SK-N-SH treated with all-trans-retinoic acid at 6 μM for 48 hours (cell line): ENCODE measurements around the gene USP15.

Experiments used
- ATAC-seq: fragments of 200-7000 bp; cut with Tn5 transposase; 3 replicates; pipeline ENCODE4 v1.9.1; 2020; ENCODE audit warnings: mild to moderate bottlenecking, moderate library complexity
- ARNTL ChIP-seq: fragments of 450-650 bp; formaldehyde crosslinking; IDR thresholded peaks from 2 replicates; pipeline ENCODE4 v1.5.0; 2020; ENCODE audit warnings: low read depth, mild to moderate bottlenecking, moderate library complexity, borderline replicate concordance
- BACH2 ChIP-seq: fragments of 250-450 bp; sonication (Bioruptor Pico); IDR thresholded peaks from 2 replicates; pipeline ENCODE4 v1.9.0; 2021; ENCODE audit warnings: mild to moderate bottlenecking, borderline replicate concordance
- CSDC2 ChIP-seq: fragments of 250-450 bp; sonication (Bioruptor Pico); IDR thresholded peaks from 2 replicates; pipeline ENCODE4 v1.5.0; 2020; ENCODE audit warnings: mild to moderate bottlenecking, moderate library complexity
- ESRRG ChIP-seq: fragments of 250-450 bp; sonication (Bioruptor Pico); IDR thresholded peaks from 2 replicates; pipeline ENCODE4 v1.6.1; 2021; ENCODE audit warnings: mild to moderate bottlenecking
- GLIS3 ChIP-seq: fragments of 250-450 bp; sonication (Bioruptor Pico); IDR thresholded peaks from 2 replicates; pipeline ENCODE4 v1.5.0; 2020; ENCODE audit warnings: mild to moderate bottlenecking, moderate library complexity
- ISL1 ChIP-seq: fragments of 250-450 bp; sonication (Bioruptor Pico); IDR thresholded peaks from 2 replicates; pipeline ENCODE4 v2.1.2; 2022; ENCODE audit warnings: mild to moderate bottlenecking, moderate library complexity
- OSR1 ChIP-seq: fragments of 250-450 bp; sonication (Bioruptor Pico); IDR thresholded peaks from 2 replicates; pipeline ENCODE4 v1.8.0; 2022; ENCODE audit warnings: moderate library complexity, mild to moderate bottlenecking, inconsistent platforms
- POU6F1 ChIP-seq: fragments of 250-450 bp; sonication (Bioruptor Pico); IDR thresholded peaks from 2 replicates; pipeline ENCODE4 v1.8.0; 2021; ENCODE audit warnings: low read depth, mild to moderate bottlenecking, moderate library complexity, borderline replicate concordance
- PPARA ChIP-seq: fragments of 250-450 bp; sonication (Bioruptor Pico); IDR thresholded peaks from 2 replicates; pipeline ENCODE4 v1.5.0; 2020; ENCODE audit warnings: mild to moderate bottlenecking, borderline replicate concordance
- RARB ChIP-seq: fragments of 250-450 bp; sonication (Bioruptor Pico); IDR thresholded peaks from 2 replicates; pipeline ENCODE4 v1.8.0; 2021; ENCODE audit warnings: mild to moderate bottlenecking, moderate library complexity
- SNAI2 ChIP-seq: fragments of 250-450 bp; sonication (Bioruptor Pico); IDR thresholded peaks from 2 replicates; pipeline ENCODE4 v1.5.0; 2020; ENCODE audit warnings: mild to moderate bottlenecking, moderate library complexity
- TCF4 ChIP-seq: fragments of 250-450 bp; sonication (Bioruptor Pico); IDR thresholded peaks from 2 replicates; pipeline ENCODE4 v1.8.0; 2021; ENCODE audit warnings: mild to moderate bottlenecking, moderate library complexity, borderline replicate concordance
- TOX ChIP-seq: fragments of 250-450 bp; sonication (Bioruptor Pico); IDR thresholded peaks from 2 replicates; pipeline ENCODE4 v1.8.0; 2021; ENCODE audit warnings: mild to moderate bottlenecking, moderate library complexity, borderline replicate concordance
- ZFP3 ChIP-seq: fragments of 250-450 bp; sonication (Bioruptor Pico); IDR thresholded peaks from 2 replicates; pipeline ENCODE4 v1.5.0; 2020; ENCODE audit warnings: mild to moderate bottlenecking, moderate library complexity
- ZFP30 ChIP-seq: fragments of 450-650 bp; formaldehyde crosslinking; IDR thresholded peaks from 2 replicates; pipeline ENCODE4 v1.5.0; 2022; ENCODE audit warnings: mild to moderate bottlenecking, moderate library complexity
- ZNF565 ChIP-seq: fragments of 450-650 bp; formaldehyde crosslinking; conservative IDR thresholded peaks from 2 replicates; pipeline ENCODE4 v1.5.0; 2020; ENCODE audit warnings: low read depth, mild to moderate bottlenecking, moderate library complexity
- ZNF70 ChIP-seq: fragments of 450-650 bp; formaldehyde crosslinking; IDR thresholded peaks from 2 replicates; pipeline ENCODE4 v1.5.0; 2020; ENCODE audit warnings: mild to moderate bottlenecking, moderate library complexity
- ZNF8 ChIP-seq: fragments of 450-650 bp; formaldehyde crosslinking; IDR thresholded peaks from 2 replicates; pipeline ENCODE4 v1.5.0; 2020; ENCODE audit warnings: mild to moderate bottlenecking, moderate library complexity
- TF ChIP-seq, protein P1 (sequence below): fragments of 250-450 bp; sonication (Bioruptor Pico); IDR thresholded peaks from 2 replicates; pipeline ENCODE4 v1.5.1; 2021; ENCODE audit warnings: mild to moderate bottlenecking, moderate library complexity
- TF ChIP-seq, protein P2 (sequence below): fragments of 250-450 bp; sonication (Bioruptor Pico); IDR thresholded peaks from 2 replicates; pipeline ENCODE4 v1.8.0; 2020; ENCODE audit warnings: mild to moderate bottlenecking, moderate library complexity, borderline replicate concordance
- TF ChIP-seq, protein P3 (sequence below): fragments of 250-450 bp; sonication (Bioruptor Pico); IDR thresholded peaks from 2 replicates; pipeline ENCODE4 v1.5.0; 2020; ENCODE audit warnings: mild to moderate bottlenecking, moderate library complexity

USP15 gene

DNA sequence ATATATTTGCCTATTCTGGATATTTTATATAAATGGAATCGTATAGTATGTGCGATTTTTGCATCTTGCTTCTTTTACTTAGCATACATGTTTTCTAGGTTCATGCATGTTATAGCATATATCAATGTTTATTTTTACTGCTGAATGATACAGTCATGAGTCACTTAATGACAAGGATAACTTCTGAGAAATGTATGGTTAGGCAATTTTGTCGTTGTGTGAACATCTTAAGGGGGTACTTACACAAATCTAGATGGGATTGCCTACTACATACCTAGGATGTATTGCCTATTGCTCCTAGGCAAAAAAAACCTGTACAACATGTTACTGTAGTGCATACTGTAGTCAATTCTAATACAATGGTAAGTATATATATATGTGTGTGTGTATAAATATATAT, 8.8 kb downstream of the USP15 start:
- TF ChIP-seq ZNF8 (CRISPR knock-in tag) (no peak), PPARA (CRISPR knock-in tag) (no peak), ISL1 (no peak), TCF4 (no peak), BACH2 (CRISPR knock-in tag) (no peak), CSDC2 (CRISPR knock-in tag) (no peak), TOX (CRISPR knock-in tag) (no peak), RARB (CRISPR knock-in tag) (no peak), GLIS3 (CRISPR knock-in tag) (no peak), ZNF70 (no peak), SNAI2 (CRISPR knock-in tag) (no peak), OSR1 (CRISPR knock-in tag) (no peak), ZFP3 (CRISPR knock-in tag) (no peak)
- TF ChIP-seq, protein P1, sequence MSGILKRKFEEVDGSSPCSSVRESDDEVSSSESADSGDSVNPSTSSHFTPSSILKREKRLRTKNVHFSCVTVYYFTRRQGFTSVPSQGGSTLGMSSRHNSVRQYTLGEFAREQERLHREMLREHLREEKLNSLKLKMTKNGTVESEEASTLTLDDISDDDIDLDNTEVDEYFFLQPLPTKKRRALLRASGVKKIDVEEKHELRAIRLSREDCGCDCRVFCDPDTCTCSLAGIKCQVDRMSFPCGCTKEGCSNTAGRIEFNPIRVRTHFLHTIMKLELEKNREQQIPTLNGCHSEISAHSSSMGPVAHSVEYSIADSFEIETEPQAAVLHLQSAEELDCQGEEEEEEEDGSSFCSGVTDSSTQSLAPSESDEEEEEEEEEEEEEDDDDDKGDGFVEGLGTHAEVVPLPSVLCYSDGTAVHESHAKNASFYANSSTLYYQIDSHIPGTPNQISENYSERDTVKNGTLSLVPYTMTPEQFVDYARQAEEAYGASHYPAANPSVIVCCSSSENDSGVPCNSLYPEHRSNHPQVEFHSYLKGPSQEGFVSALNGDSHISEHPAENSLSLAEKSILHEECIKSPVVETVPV (CRISPR knock-in tag): no peak
- TF ChIP-seq, protein P2, sequence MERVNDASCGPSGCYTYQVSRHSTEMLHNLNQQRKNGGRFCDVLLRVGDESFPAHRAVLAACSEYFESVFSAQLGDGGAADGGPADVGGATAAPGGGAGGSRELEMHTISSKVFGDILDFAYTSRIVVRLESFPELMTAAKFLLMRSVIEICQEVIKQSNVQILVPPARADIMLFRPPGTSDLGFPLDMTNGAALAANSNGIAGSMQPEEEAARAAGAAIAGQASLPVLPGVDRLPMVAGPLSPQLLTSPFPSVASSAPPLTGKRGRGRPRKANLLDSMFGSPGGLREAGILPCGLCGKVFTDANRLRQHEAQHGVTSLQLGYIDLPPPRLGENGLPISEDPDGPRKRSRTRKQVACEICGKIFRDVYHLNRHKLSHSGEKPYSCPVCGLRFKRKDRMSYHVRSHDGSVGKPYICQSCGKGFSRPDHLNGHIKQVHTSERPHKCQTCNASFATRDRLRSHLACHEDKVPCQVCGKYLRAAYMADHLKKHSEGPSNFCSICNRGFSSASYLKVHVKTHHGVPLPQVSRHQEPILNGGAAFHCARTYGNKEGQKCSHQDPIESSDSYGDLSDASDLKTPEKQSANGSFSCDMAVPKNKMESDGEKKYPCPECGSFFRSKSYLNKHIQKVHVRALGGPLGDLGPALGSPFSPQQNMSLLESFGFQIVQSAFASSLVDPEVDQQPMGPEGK: no peak
- ATAC-seq: no peak

DNA sequence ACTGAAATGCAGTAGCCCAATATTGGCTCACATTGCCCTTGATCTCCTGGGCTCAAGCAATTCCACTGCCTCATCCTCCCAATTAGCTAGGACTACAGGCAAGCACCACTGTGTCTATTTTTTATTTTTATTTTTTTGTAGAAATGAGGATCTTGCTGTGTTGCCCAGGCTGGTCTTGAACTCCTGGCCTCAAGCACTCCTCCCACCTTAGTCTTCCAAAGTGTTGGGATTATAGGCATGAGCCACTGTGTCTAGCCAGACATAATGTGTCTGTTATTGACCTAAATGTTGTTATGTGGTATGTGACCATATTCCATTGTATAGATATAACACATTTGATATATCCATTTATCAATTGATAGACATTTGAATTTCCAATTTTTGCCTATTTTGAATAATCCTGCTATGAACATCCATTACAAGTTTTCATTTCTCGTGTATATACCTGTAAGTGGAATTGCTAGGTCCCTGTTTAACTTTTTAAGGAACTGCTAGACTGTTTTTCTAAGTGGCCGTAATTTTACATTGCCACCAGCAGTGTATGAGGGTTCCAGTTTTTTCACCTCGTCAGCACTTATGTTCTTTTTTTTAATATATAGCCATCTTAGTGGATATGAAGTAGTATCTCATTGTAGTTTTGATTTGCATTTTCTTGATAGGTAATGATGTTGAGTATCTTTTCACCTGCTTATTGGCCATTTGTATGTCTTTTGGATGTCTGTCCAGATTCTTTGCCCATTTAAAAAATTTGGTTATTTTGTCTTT, 9.4 kb downstream of the USP15 start:
- TF ChIP-seq, protein P3, sequence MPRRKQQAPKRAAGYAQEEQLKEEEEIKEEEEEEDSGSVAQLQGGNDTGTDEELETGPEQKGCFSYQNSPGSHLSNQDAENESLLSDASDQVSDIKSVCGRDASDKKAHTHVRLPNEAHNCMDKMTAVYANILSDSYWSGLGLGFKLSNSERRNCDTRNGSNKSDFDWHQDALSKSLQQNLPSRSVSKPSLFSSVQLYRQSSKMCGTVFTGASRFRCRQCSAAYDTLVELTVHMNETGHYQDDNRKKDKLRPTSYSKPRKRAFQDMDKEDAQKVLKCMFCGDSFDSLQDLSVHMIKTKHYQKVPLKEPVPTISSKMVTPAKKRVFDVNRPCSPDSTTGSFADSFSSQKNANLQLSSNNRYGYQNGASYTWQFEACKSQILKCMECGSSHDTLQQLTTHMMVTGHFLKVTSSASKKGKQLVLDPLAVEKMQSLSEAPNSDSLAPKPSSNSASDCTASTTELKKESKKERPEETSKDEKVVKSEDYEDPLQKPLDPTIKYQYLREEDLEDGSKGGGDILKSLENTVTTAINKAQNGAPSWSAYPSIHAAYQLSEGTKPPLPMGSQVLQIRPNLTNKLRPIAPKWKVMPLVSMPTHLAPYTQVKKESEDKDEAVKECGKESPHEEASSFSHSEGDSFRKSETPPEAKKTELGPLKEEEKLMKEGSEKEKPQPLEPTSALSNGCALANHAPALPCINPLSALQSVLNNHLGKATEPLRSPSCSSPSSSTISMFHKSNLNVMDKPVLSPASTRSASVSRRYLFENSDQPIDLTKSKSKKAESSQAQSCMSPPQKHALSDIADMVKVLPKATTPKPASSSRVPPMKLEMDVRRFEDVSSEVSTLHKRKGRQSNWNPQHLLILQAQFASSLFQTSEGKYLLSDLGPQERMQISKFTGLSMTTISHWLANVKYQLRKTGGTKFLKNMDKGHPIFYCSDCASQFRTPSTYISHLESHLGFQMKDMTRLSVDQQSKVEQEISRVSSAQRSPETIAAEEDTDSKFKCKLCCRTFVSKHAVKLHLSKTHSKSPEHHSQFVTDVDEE (CRISPR knock-in tag): no peak
- TF ChIP-seq ZFP30 (CRISPR knock-in tag): no peak
- TF ChIP-seq ZNF8 (CRISPR knock-in tag): no peak
- no peak for TF ChIP-seq ZNF565 (CRISPR knock-in tag)
- no peak for TF ChIP-seq POU6F1
- no peak for TF ChIP-seq SNAI2 (CRISPR knock-in tag)
- TF ChIP-seq ARNTL: no peak
- TF ChIP-seq, protein P1 (CRISPR knock-in tag): no peak
- no peak for TF ChIP-seq PPARA (CRISPR knock-in tag)
- TF ChIP-seq ZNF70: no peak
- no peak for TF ChIP-seq GLIS3 (CRISPR knock-in tag)
- no peak for TF ChIP-seq CSDC2 (CRISPR knock-in tag)
- no peak for TF ChIP-seq TOX (CRISPR knock-in tag)
- no peak for TF ChIP-seq ESRRG
- no peak for TF ChIP-seq TCF4
- TF ChIP-seq, all 23 proteins: peak for 0
- no peak for ATAC-seq

- no peak for ATAC-seq
- no peak for TF ChIP-seq RARB (CRISPR knock-in tag)
- TF ChIP-seq, protein P1 (CRISPR knock-in tag): no peak
- TF ChIP-seq BACH2 (CRISPR knock-in tag): no peak
- no peak for TF ChIP-seq ZNF70
- TF ChIP-seq POU6F1: no peak
- TF ChIP-seq ARNTL: no peak
- TF ChIP-seq TCF4: no peak
- TF ChIP-seq, protein P3 (CRISPR knock-in tag): no peak
These were observed 10.2 kb downstream of the USP15 start for GRCh38 chr12:62270384-62270783.
